GM12878 (cell line): Measurements from ENCODE around the gene HOXB6. TPM values are rescaled to one million over a fixed set of nuclear protein-coding genes. Genes with fewer than 3 reads are reported as not detected.

Experiments
- ATAC-seq: fragments of 200-7000 bp; cut with Tn5 transposase; 3 replicates; pipeline ENCODE4 v1.9.1; 2020; ENCODE audit warnings: mild to moderate bottlenecking, moderate library complexity
- BruUV-seq: library from RNA; stranded (reverse); fragments of 400-500 nt; replicated peaks from 2 replicates; lab custom pipeline; 2021; lab: Mats Ljungman, UMichigan
- CTCF ChIA-PET: fragments of 300-600 bp; sonication (Branson Sonifier 250); formaldehyde crosslinking; extraction: SDS; loops from one replicate; lab custom pipeline; 2021; ENCODE audit warnings: inconsistent platforms; lab: Yijun Ruan, JAX
- POLR2A ChIA-PET: fragments of 350-600 bp; formaldehyde crosslinking; extraction: SDS; loops from one replicate; lab custom pipeline; 2021; ENCODE audit warnings: inconsistent platforms; lab: Charles Lee
- RAD21 ChIA-PET: fragments of 300-600 bp; sonication (Branson Sonifier 250); formaldehyde crosslinking; loops from one replicate; lab custom pipeline; 2023; ENCODE audit warnings: antibody characterized with exemption; ENCODE audit not compliant: unreplicated experiment; lab: Charles Lee
- SMC1A ChIA-PET: fragments of 300-600 bp; sonication (Branson Sonifier 250); formaldehyde crosslinking; loops from one replicate; lab custom pipeline; 2023; ENCODE audit not compliant: unreplicated experiment, uncharacterized antibody; lab: Charles Lee
- DNase-seq: peaks from one replicate; pipeline ENCODE4 v3.0.0-alpha.2; 2011; ENCODE audit warnings: low read depth, low spot score
- FAIRE-seq: peaks from 3 replicates; lab custom pipeline; 2011; peaks lifted over from hg19 to GRCh38; lab: Jason Lieb, UNC
- H2AFZ ChIP-seq: 2 replicates; pipeline ENCODE4 v1.6.0; 2011; ENCODE audit warnings: low read depth, low read length, control low read depth; ENCODE audit not compliant: control insufficient read depth
- H3K27ac ChIP-seq: 2 replicates; pipeline ENCODE4 v1.5.1; 2011; ENCODE audit warnings: control low read depth; ENCODE audit not compliant: control insufficient read depth, insufficient read depth
- H3K27me3 ChIP-seq, 2 experiments: replicated peaks in 1 of 2; 2 replicates each; pipeline versions ENCODE4 v1.6.0 to v1.6.1; 2011; ENCODE audit warnings: low read length in 1 of 2; ENCODE audit not compliant: control insufficient read depth in 2 of 2, insufficient read depth in 2 of 2
- H3K36me3 ChIP-seq, 2 experiments: 2 replicates each; pipeline ENCODE4 v1.5.1; 2011; ENCODE audit warnings: low read length in 1 of 2; ENCODE audit not compliant: control insufficient read depth in 2 of 2, insufficient read depth in 2 of 2
- H3K4me1 ChIP-seq: 2 replicates; pipeline ENCODE4 v1.6.1; 2011; ENCODE audit warnings: mild to moderate bottlenecking, low read length, moderate library complexity, mixed read lengths; ENCODE audit not compliant: control insufficient read depth, insufficient read depth
- H3K4me2 ChIP-seq: 2 replicates; pipeline ENCODE4 v1.6.0; 2011; ENCODE audit warnings: control low read depth; ENCODE audit not compliant: control insufficient read depth, insufficient read depth
- H3K4me3 ChIP-seq: fragments of 200-600 bp; sonication (generic); 2 replicates; pipeline ENCODE4 v1.5.1; 2016
- H3K79me2 ChIP-seq: 2 replicates; pipeline ENCODE4 v1.6.0; 2011; ENCODE audit warnings: low read length; ENCODE audit not compliant: control insufficient read depth, insufficient read depth
- H3K9ac ChIP-seq: 2 replicates; pipeline ENCODE4 v1.8.0; 2011; ENCODE audit warnings: low read length, control low read depth, mixed read lengths; ENCODE audit not compliant: control insufficient read depth, insufficient read depth
- H3K9me3 ChIP-seq: replicated peaks from 3 replicates; pipeline ENCODE4 v1.5.1; 2011; ENCODE audit warnings: mild to moderate bottlenecking, low read length; ENCODE audit not compliant: control insufficient read depth, insufficient read depth
- H4K20me1 ChIP-seq: 2 replicates; pipeline ENCODE4 v1.6.0; 2011; ENCODE audit not compliant: control insufficient read depth, insufficient read depth
- BMI1 ChIP-seq: fragments of 450-650 bp; IDR thresholded peaks from 2 replicates; pipeline ENCODE4 v1.6.1; 2016; ENCODE audit warnings: mild to moderate bottlenecking, moderate library complexity, borderline replicate concordance
- CTCF ChIP-seq, 3 experiments: IDR thresholded peaks in 2 of 3; conservative IDR thresholded peaks in 1 of 3; 2 replicates each; pipeline ENCODE4 v1.5.1; 2011; ENCODE audit warnings: low read depth in 3 of 3, low read length in 3 of 3, mild to moderate bottlenecking in 3 of 3, control low read depth in 2 of 3, moderate library complexity in 2 of 3, inconsistent platforms in 1 of 3, mixed read lengths in 1 of 3; ENCODE audit not compliant: control insufficient read depth in 2 of 3, insufficient read depth in 1 of 3; ENCODE audit errors: extremely low read depth in 1 of 3
- ESRRA ChIP-seq: IDR thresholded peaks from 2 replicates; pipeline ENCODE4 v1.6.1; 2012; ENCODE audit warnings: mild to moderate bottlenecking, low read length, improper control_type of control experiment
- MTA2 ChIP-seq: fragments of 450-650 bp; IDR thresholded peaks from 2 replicates; pipeline ENCODE4 v1.6.1; 2016; ENCODE audit warnings: low read depth, mild to moderate bottlenecking, moderate library complexity
- MTA3 ChIP-seq: IDR thresholded peaks from 2 replicates; pipeline ENCODE4 v1.6.1; 2012; ENCODE audit warnings: low read length, inconsistent platforms, borderline replicate concordance
- NFYA ChIP-seq: IDR thresholded peaks from 2 replicates; pipeline ENCODE4 v1.6.1; 2011; ENCODE audit warnings: low read depth, mild to moderate bottlenecking, low read length, improper control_type of control experiment, borderline replicate concordance
- NR2F1 ChIP-seq: fragments of 450-650 bp; conservative IDR thresholded peaks from 2 replicates; pipeline ENCODE4 v1.6.1; 2017; ENCODE audit warnings: mild to moderate bottlenecking
- PML ChIP-seq: IDR thresholded peaks from 2 replicates; pipeline ENCODE4 v1.6.1; 2012; ENCODE audit warnings: low read length, inconsistent platforms
- RCOR1 ChIP-seq: conservative IDR thresholded peaks from 2 replicates; pipeline ENCODE4 v1.6.1; 2012; ENCODE audit warnings: low read depth, low read length, improper control_type of control experiment
- REST ChIP-seq: IDR thresholded peaks from 2 replicates; pipeline ENCODE4 v1.6.1; 2012; ENCODE audit warnings: mild to moderate bottlenecking, low read depth, low read length
- SIX5 ChIP-seq: IDR thresholded peaks from 2 replicates; pipeline ENCODE4 v1.6.1; 2011; ENCODE audit warnings: mild to moderate bottlenecking, low read depth, low read length, moderate library complexity; ENCODE audit not compliant: severe bottlenecking
- ZNF274 ChIP-seq: IDR thresholded peaks from one replicate; pipeline ENCODE4 v1.8.0; 2011; ENCODE audit not compliant: insufficient read length, insufficient read depth
- WGBS: methylation state at CpG from one replicate; pipeline ENCODE4 v1.1.6; 2016; ENCODE audit warnings: low lambda C conversion rate; ENCODE audit not compliant: insufficient replicate concordance, insufficient coverage; ENCODE audit errors: missing lambda C conversion rate; 5-methylcytosine and 5-hydroxymethylcytosine counted together
- in situ Hi-C: fragments of 300-500 bp; cut with MboI; formaldehyde crosslinking; loops from 9 replicates; pipeline ENCODE4 v1.14.3; 2018; ENCODE audit warnings: mixed read lengths
- intact Hi-C: fragments of 100-400 bp; cut with micrococcal nuclease; formaldehyde crosslinking; loops from one replicate; pipeline ENCODE4 v1.14.2; 2022; ENCODE audit not compliant: unreplicated experiment
- polyA plus RNA-seq, 11 experiments: library from polyadenylated mRNA; depleted of rRNA in 4 of 11; unstranded in 6 of 11; stranded (reverse) in 5 of 11; fragments of >200 nt; fragmentation: Nextera tagmentation in 4 of 11; fragmentation: Illumina TruSeq in 1 of 11; extraction: Ambion mirVana in 4 of 11; extraction: Trizol in 1 of 11; gene quantifications; 1 replicate in 1 of 11; 2 replicates in 10 of 11; pipeline versions ENCODE4 v1.2.1 to v1.2.3, GENCODE V29; 2011 to 2016; ENCODE audit warnings: inconsistent platforms in 2 of 11, missing spikeins in 2 of 11, low read depth in 1 of 11
- total RNA-seq, 4 experiments: library from RNA; depleted of rRNA in 3 of 4; stranded (reverse); fragments of >200 nt in 3 of 4; fragmentation: Illumina TruSeq in 1 of 4; extraction: Trizol in 1 of 4; gene quantifications; 2 replicates each; pipeline versions ENCODE4 v1.2.1 to v1.2.3, GENCODE V29; 2013 to 2021

HOXB6 gene
- total and polyA plus RNA-seq, 10 of the 15 experiments (the other 5 are each of a cell fraction or from before 2014, with no cell fraction given), result 0.04 to 0.51 (median 0.09) TPM; not detected in 2

- SMC1A ChIA-PET, result no interaction called here
- Histone ChIP-seq H4K20me1 (no peaks in the 10 kb centered on the region), H3K9ac (no peak overlapping the region), H3K36me3 (no peaks in the 10 kb centered on the region), H3K79me2 (no peaks in the 10 kb centered on the region), H2AFZ (no peak overlapping the region), H3K4me2 (no peak overlapping the region), H3K27ac (no peak overlapping the region), H3K9me3 (no peaks in the 10 kb centered on the region), H3K4me1 (peaks cover 9% of the 10 kb centered on the region), H3K4me3 (no peak overlapping the region), H3K27me3 (no peaks in the 10 kb centered on the region)
- no TSS peak for BruUV-seq
- CTCF ChIA-PET, result no interaction called here
- intact Hi-C loops (no loop called here), in situ Hi-C loops (no loop called here)
- no peak for FAIRE-seq
- RAD21 ChIA-PET, result no interaction called here
- 94% methylated on average over 1 of the region's 1 CpG for WGBS
- TF ChIP-seq MTA2, result no peak
- TF ChIP-seq ZNF274, result no peak
- no peak for TF ChIP-seq RCOR1
- no peak for TF ChIP-seq NR2F1
- no peak for TF ChIP-seq SIX5
- TF ChIP-seq NFYA, result no peak
- no peak for TF ChIP-seq CTCF (IDR thresholded peaks at IDR 0.05 in 2 of 3, conservative IDR thresholded peaks at IDR 0.05 in 1 of 3; ENCODE audit: control insufficient read depth in 2 of 3, extremely low read depth in 1 of 3, insufficient read depth in 1 of 3, low read depth in 3 of 3, low read length in 3 of 3)
- no peak for TF ChIP-seq MTA3
- TF ChIP-seq ESRRA, result no peak
- TF ChIP-seq REST, result no peak
- no peak for TF ChIP-seq PML
- no peak for TF ChIP-seq BMI1
- ATAC-seq, result no peak
- POLR2A ChIA-PET, result no interaction called here
- DNase-seq, result no peak
These were observed 32.9 kb downstream of the HOXB6 start for GRCh38 chr17:48571826-48572417.
